Kidney (tissue), 14 donors: Measurements from ENCODE around the gene AUTS2. TPM values are rescaled to one million over a fixed set of nuclear protein-coding genes. Genes with fewer than 3 reads are reported as not detected.

Source experiments
- DNase-seq, 5 donors: peaks; one replicate each; pipeline ENCODE4 v3.0.0-alpha.2; 2013 to 2020
- FAIRE-seq: peaks from 2 replicates; lab custom pipeline; 2012; peaks lifted over from hg19 to GRCh38; lab: Jason Lieb, UNC
- H3K27ac ChIP-seq, 2 donors: one replicate each; pipeline ENCODE4 v1.7.0; 2013; ENCODE audit warnings: low read depth in 2 of 2, low read length in 2 of 2, inconsistent platforms in 1 of 2
- H3K27me3 ChIP-seq: one replicate; pipeline ENCODE4 v1.7.1; 2013; ENCODE audit warnings: low read length, inconsistent platforms; ENCODE audit not compliant: control insufficient read depth, insufficient read depth
- H3K36me3 ChIP-seq, 3 donors: one replicate each; pipeline versions ENCODE4 v1.7.0 to v1.7.1; 2013; ENCODE audit warnings: low read length in 3 of 3, control low read depth in 1 of 3, inconsistent platforms in 1 of 3; ENCODE audit not compliant: insufficient read depth in 3 of 3, control insufficient read depth in 2 of 3
- H3K4me1 ChIP-seq, 3 donors: one replicate each; pipeline versions ENCODE4 v1.7.0 to v1.7.1; 2013; ENCODE audit warnings: low read length in 3 of 3, inconsistent platforms in 1 of 3, low read depth in 1 of 3; ENCODE audit not compliant: control insufficient read depth in 2 of 3, insufficient read depth in 2 of 3
- H3K4me3 ChIP-seq, 3 donors: one replicate each; pipeline versions ENCODE4 v1.7.0 to v1.8.1; 2013; ENCODE audit warnings: low read length in 3 of 3, control low read depth in 1 of 3, inconsistent platforms in 1 of 3
- H3K9ac ChIP-seq, 3 donors: one replicate each; pipeline versions ENCODE4 v1.7.0 to v1.7.1; 2013; ENCODE audit warnings: low read length in 3 of 3, control low read depth in 1 of 3, inconsistent platforms in 1 of 3
- H3K9me3 ChIP-seq, 3 donors: one replicate each; pipeline versions ENCODE4 v1.7.0 to v1.7.1; 2013; ENCODE audit warnings: low read length in 3 of 3, control low read depth in 1 of 3, inconsistent platforms in 1 of 3; ENCODE audit not compliant: control insufficient read depth in 2 of 3, insufficient read depth in 1 of 3
- intact Hi-C: fragments of 100-400 bp; cut with DNase I; formaldehyde crosslinking; loops from one replicate; pipeline ENCODE4 v1.11.1; 2022
- polyA plus RNA-seq: library from polyadenylated mRNA; stranded (reverse); fragments of 350-450 nt; fragmentation: Illumina TruSeq; extraction: RNeasy Lipid Tissue Mini Kit (QIAGEN cat#74804); gene quantifications from one replicate; pipeline ENCODE4 v1.2.3, GENCODE V29; 2014; ENCODE audit warnings: low read depth, low replicate concordance; ENCODE audit not compliant: insufficient read depth
- total RNA-seq: library from RNA; stranded (reverse); fragmentation: NEBNext Ultra II Directional; extraction: Animal tissue kit (Norgen Biotek cat#: 25700); gene quantifications from one replicate; pipeline ENCODE4 v1.2.1, GENCODE V29; 2021
- TF ChIP-seq, protein P1 (sequence below): IDR thresholded peaks from 3 replicates; pipeline ENCODE4 v1.5.1; 2012; ENCODE audit warnings: mild to moderate bottlenecking, moderate library complexity, borderline replicate concordance; ENCODE audit not compliant: insufficient read depth; ENCODE audit errors: extremely low read depth
- donor health status: control.
- donor health status: control.
- donor health status: control.
- donor health status: control.
- donor health status: control.
- donor health status: DM: yes; HTN: yes; CAD: no.
- donor health status: Normal renal cell carcinoma (clear cell type).

The AUTS2 gene
- total and polyA plus RNA-seq, 2 donors from 2014 or later = 5.2 to 33.8 TPM

DNA sequence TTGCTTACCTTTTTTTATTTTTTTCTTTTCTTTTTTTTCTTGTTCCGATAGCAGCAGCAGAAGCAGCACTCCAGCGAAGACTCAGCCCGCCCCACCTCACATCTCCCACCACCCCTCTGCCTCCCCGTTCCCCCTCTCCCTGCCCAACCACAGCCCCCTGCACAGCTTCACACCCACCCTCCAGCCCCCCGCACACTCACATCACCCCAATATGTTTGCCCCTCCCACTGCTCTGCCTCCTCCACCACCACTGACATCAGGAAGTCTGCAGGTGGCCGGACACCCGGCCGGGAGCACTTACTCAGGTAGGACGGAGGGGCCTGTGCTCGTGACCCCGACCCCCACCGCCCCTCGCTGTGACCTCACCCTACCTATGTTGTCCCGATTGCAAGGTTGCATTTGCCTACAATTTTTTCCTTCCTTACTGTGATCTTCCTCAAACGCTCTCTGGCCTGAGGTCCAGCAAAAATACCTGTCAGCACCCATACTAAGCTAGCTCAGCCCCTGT lies 1166.5 kb downstream of the AUTS2 start:
- DNase-seq = no peak
- H3K27ac ChIP-seq = no peak overlapping the region
- TF ChIP-seq, protein P1, sequence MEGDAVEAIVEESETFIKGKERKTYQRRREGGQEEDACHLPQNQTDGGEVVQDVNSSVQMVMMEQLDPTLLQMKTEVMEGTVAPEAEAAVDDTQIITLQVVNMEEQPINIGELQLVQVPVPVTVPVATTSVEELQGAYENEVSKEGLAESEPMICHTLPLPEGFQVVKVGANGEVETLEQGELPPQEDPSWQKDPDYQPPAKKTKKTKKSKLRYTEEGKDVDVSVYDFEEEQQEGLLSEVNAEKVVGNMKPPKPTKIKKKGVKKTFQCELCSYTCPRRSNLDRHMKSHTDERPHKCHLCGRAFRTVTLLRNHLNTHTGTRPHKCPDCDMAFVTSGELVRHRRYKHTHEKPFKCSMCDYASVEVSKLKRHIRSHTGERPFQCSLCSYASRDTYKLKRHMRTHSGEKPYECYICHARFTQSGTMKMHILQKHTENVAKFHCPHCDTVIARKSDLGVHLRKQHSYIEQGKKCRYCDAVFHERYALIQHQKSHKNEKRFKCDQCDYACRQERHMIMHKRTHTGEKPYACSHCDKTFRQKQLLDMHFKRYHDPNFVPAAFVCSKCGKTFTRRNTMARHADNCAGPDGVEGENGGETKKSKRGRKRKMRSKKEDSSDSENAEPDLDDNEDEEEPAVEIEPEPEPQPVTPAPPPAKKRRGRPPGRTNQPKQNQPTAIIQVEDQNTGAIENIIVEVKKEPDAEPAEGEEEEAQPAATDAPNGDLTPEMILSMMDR = no peak
- no peak for FAIRE-seq
- no peaks in the 10 kb centered on the region for H3K9me3 ChIP-seq
- H3K9ac ChIP-seq = no peak overlapping the region
- intact Hi-C loops = no loop called here
- no peaks in the 10 kb centered on the region for H3K4me1 ChIP-seq
- no peak overlapping the region for H3K4me3 ChIP-seq
- H3K27me3 ChIP-seq = no peaks in the 10 kb centered on the region
- peaks cover 4 to 5% (median 4%) of the 10 kb centered on the region in 3 donors for H3K36me3 ChIP-seq

DNA sequence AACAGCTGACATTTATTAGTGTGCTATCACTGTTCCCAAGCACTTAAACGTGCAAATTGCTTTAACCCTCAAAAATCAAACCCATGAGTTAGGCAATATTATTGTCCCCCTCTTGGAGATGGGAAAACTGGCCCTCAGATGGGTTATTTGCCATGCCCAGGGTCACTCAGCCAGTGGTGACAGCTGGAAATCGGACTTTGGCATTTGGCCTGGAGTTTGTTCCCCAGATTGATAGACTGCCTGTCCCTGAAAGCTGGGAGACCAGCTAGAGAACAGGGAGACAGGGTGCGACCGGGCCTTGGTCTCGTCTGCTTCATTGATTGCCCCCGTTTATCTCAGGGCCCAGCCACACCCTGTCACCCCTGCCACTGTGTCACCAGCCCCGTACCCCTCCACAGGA lies 1167.4 kb downstream of the AUTS2 start:
- intact Hi-C loops = no loop called here
- no peak for DNase-seq
- no peak for FAIRE-seq

DNA sequence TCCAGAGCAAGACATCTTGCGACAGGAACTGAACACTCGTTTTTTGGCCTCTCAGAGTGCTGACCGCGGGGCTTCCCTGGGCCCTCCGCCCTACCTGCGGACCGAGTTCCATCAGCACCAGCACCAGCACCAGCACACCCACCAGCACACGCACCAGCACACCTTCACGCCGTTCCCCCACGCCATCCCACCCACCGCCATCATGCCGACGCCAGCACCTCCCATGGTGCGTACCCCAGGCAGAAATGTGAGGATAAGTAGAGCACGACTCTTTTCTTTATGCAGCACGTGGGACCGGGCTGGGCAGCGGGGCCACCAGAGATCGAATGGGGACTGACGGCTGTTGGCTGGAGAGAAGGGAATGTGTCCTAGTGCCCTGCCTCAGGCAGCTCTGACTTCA lies 1167.8 kb downstream of the AUTS2 start:
- Histone ChIP-seq H3K27ac (no peak overlapping the region), H3K9me3 (no peaks in the 10 kb centered on the region), H3K4me3 (no peak overlapping the region), H3K4me1 (no peaks in the 10 kb centered on the region), H3K36me3 (peaks cover 4 to 5% (median 5%) of the 10 kb centered on the region in 3 donors), H3K9ac (no peak overlapping the region), H3K27me3 (no peaks in the 10 kb centered on the region)
- intact Hi-C loops = no loop called here
- no peak for FAIRE-seq
- TF ChIP-seq, protein P1 = no peak
- no peak for DNase-seq

More for the DNA sequence above, 1167.4 kb downstream of the AUTS2 start:
- TF ChIP-seq, protein P1 = no peak
- Histone ChIP-seq H3K27me3 (no peaks in the 10 kb centered on the region), H3K9me3 (no peaks in the 10 kb centered on the region), H3K36me3 (peaks cover 4 to 5% (median 5%) of the 10 kb centered on the region in 3 donors), H3K27ac (no peak overlapping the region), H3K4me3 (no peak overlapping the region), H3K9ac (no peak overlapping the region), H3K4me1 (no peaks in the 10 kb centered on the region)

DNA sequence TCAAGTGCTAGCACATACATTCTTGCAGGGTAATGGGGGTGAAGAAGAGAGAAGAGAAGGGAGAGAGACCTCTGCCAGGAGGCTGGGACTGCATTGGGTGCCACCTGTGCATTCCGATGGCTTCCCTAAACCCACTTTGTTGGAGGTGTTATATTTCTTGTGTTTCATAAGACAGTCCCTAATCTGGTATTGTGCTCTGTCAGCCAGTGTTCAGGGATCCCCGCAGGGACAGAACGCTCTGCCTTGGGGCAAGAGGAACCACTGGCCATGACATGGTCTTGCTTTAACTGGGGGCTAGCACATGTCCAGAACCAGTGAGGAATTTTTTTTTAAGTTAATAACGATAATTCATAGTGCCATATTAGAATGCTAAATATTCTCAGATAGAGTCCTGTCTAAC lies 1168.4 kb downstream of the AUTS2 start:
- Histone ChIP-seq H3K4me1 (no peaks in the 10 kb centered on the region), H3K36me3 (peaks cover 4 to 6% (median 5%) of the 10 kb centered on the region in 3 donors), H3K4me3 (no peak overlapping the region), H3K27ac (no peak overlapping the region), H3K9ac (no peak overlapping the region), H3K9me3 (no peaks in the 10 kb centered on the region), H3K27me3 (no peaks in the 10 kb centered on the region)
- no peak for DNase-seq
- TF ChIP-seq, protein P1 = no peak
- FAIRE-seq = no peak
- intact Hi-C loops = no loop called here
